Peyer's patch (tissue), 4 donors: Measurements from ENCODE around the gene MRPS16.

Experiments used
- POLR2A ChIP-seq, 2 donors: fragments of 450-650 bp; IDR thresholded peaks; one replicate each; pipeline ENCODE4 v1.5.1; 2017; ENCODE audit warnings: antibody characterized with exemption in 2 of 2, mild to moderate bottlenecking in 2 of 2, moderate library complexity in 2 of 2
- TF ChIP-seq, protein P1 (sequence below), 6 experiments: fragments of 450-650 bp in 4 of 6; fragments of 200-600 bp in 2 of 6; sonication (generic) in 1 of 6; IDR thresholded peaks; one replicate each; pipeline ENCODE4 v1.5.1; 2017 to 2019; ENCODE audit warnings: antibody characterized with exemption in 6 of 6, mild to moderate bottlenecking in 3 of 6, moderate library complexity in 1 of 6

DNA sequence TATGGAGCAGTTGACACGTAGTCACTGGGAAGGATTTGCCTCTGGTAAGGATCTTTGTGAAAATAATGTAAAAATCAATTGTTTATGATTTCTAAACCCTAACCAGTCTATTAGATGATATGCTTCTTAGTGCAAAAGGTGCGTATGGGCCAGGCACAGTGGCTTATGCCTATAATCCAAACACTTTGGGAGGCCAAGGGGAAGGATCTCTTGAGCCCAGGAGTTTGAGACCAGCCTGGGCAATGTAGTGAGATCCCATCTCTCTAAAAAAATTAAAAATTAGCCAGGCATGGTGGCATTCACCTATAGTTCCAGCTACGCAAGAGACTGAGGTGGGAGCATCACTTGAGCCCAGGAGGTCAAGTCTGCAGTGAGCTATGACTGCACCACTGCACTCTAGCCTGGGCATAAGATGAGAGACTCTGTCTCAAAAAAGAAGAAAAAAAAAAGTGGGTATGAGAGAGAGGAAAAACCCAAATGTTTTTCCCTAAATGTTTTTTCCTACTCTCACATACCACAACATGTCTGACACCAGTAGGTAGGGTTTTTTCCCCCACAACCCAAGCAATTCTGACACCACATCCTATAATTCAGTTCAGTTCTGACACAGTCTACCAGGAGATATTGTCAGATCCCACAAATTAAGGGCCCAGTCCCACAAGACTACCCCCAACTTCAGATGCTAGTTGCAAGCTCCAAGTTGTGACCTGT is 41.9 kb downstream of the MRPS16 start:
- TF ChIP-seq, protein P1, sequence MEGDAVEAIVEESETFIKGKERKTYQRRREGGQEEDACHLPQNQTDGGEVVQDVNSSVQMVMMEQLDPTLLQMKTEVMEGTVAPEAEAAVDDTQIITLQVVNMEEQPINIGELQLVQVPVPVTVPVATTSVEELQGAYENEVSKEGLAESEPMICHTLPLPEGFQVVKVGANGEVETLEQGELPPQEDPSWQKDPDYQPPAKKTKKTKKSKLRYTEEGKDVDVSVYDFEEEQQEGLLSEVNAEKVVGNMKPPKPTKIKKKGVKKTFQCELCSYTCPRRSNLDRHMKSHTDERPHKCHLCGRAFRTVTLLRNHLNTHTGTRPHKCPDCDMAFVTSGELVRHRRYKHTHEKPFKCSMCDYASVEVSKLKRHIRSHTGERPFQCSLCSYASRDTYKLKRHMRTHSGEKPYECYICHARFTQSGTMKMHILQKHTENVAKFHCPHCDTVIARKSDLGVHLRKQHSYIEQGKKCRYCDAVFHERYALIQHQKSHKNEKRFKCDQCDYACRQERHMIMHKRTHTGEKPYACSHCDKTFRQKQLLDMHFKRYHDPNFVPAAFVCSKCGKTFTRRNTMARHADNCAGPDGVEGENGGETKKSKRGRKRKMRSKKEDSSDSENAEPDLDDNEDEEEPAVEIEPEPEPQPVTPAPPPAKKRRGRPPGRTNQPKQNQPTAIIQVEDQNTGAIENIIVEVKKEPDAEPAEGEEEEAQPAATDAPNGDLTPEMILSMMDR (IDR thresholded peaks at IDR 0.05): no peak
- TF ChIP-seq POLR2A (IDR thresholded peaks at IDR 0.05): no peak
